K562 (cell line): ENCODE results near the gene TAOK2. TPM values are rescaled to one million over a fixed set of nuclear protein-coding genes. Genes with fewer than 3 reads are reported as not detected.
A peak's percentile ranks its signal among the peaks of the same experiment; 100 is the strongest.

Experiments used
- DIDO1 ChIP-seq: fragments of 450-650 bp; IDR thresholded peaks from 2 replicates; pipeline ENCODE4 v1.6.1; 2016; ENCODE audit warnings: low read depth, missing biosample characterization, missing genetic modification characterization
- HBP1 ChIP-seq: fragments of 450-650 bp; formaldehyde crosslinking; IDR thresholded peaks from 2 replicates; pipeline ENCODE4 v1.4.0; 2022; ENCODE audit warnings: missing genetic modification characterization
- HES1 ChIP-seq: fragments of 450-650 bp; IDR thresholded peaks from 2 replicates; pipeline ENCODE4 v1.6.1; 2016; ENCODE audit warnings: low read depth, mild to moderate bottlenecking, moderate library complexity
- MLX ChIP-seq, 2 experiments: fragments of 450-650 bp in 1 of 2; sonication (generic) in 1 of 2; formaldehyde crosslinking; conservative IDR thresholded peaks; 2 replicates each; pipeline versions ENCODE4 v1.4.0 to v1.8.1; 2020 to 2022; ENCODE audit warnings: mild to moderate bottlenecking in 1 of 2, missing genetic modification reagents in 1 of 2
- MNT ChIP-seq, 2 experiments: fragments of 450-650 bp; conservative IDR thresholded peaks; 2 replicates each; pipeline ENCODE4 v1.6.1; 2017; ENCODE audit warnings: mild to moderate bottlenecking in 2 of 2, moderate library complexity in 2 of 2
- RREB1 ChIP-seq: fragments of 250-450 bp; sonication (Bioruptor Pico); IDR thresholded peaks from 2 replicates; pipeline ENCODE4 v1.4.0; 2020
- SIN3A ChIP-seq, 2 experiments: fragments of 150-350 bp in 1 of 2; IDR thresholded peaks; 2 replicates each; pipeline ENCODE4 v1.6.1; 2011 to 2016; ENCODE audit warnings: borderline replicate concordance in 2 of 2, low read depth in 2 of 2, low read length in 2 of 2, mild to moderate bottlenecking in 2 of 2, moderate library complexity in 2 of 2; ENCODE audit not compliant: control insufficient read depth in 1 of 2
- SRSF1 ChIP-seq: fragments of 200-400 bp; formaldehyde crosslinking; IDR thresholded peaks from 2 replicates; pipeline ENCODE4 v1.6.1; 2017; ENCODE audit warnings: mild to moderate bottlenecking, low read depth, low read length, moderate library complexity
- TFAP4 ChIP-seq: sonication (generic); formaldehyde crosslinking; IDR thresholded peaks from 2 replicates; pipeline ENCODE4 v1.8.0; 2022; ENCODE audit warnings: missing genetic modification reagents, mild to moderate bottlenecking, moderate library complexity, borderline replicate concordance
- ZEB2 ChIP-seq: fragments of 450-650 bp; IDR thresholded peaks from 2 replicates; pipeline ENCODE4 v1.6.1; 2016
- ZNF232 ChIP-seq: sonication (generic); formaldehyde crosslinking; IDR thresholded peaks from 2 replicates; pipeline ENCODE4 v1.8.0; 2022; ENCODE audit warnings: mild to moderate bottlenecking, missing genetic modification reagents
- ZNF551 ChIP-seq: fragments of 250-450 bp; sonication (Bioruptor Pico); IDR thresholded peaks from 2 replicates; pipeline ENCODE4 v1.5.0; 2021; ENCODE audit warnings: mild to moderate bottlenecking, moderate library complexity
- ZNF717 ChIP-seq: fragments of 250-450 bp; sonication (Bioruptor Pico); IDR thresholded peaks from 2 replicates; pipeline ENCODE4 v1.5.0; 2021
- polyA plus RNA-seq, 8 experiments: library from polyadenylated mRNA; depleted of rRNA in 4 of 8; stranded (reverse) in 5 of 8; unstranded in 3 of 8; fragments of >200 nt; fragmentation: Nextera tagmentation in 2 of 8; fragmentation: Illumina TruSeq in 1 of 8; extraction: Ambion mirVana in 2 of 8; extraction: Trizol in 1 of 8; gene quantifications; 2 replicates each; pipeline versions ENCODE4 v1.2.1 to v1.2.3, GENCODE V29; 2011 to 2014; ENCODE audit warnings: inconsistent platforms in 1 of 8, missing spikeins in 1 of 8
- total RNA-seq, 7 experiments: library from RNA; depleted of rRNA in 6 of 7; stranded (reverse); fragments of >200 nt in 6 of 7; fragmentation: Illumina TruSeq in 2 of 7; extraction: Trizol in 2 of 7; gene quantifications; 2 replicates each; pipeline versions ENCODE4 v1.2.1 to v1.2.3, GENCODE V29; 2011 to 2021; ENCODE audit warnings: low replicate concordance in 1 of 7

TAOK2 gene
- total and polyA plus RNA-seq, 9 of the 15 experiments (the other 6 are each of a cell fraction or from before 2014, with no cell fraction given) = 0.10 to 41.8 (median 13.7) TPM

- TF ChIP-seq RREB1 (CRISPR knock-in tag) = no peak
- peak; percentile 86 for TF ChIP-seq TFAP4 (CRISPR knock-in tag)
- no peak for TF ChIP-seq ZNF551 (CRISPR knock-in tag)
- no peak for TF ChIP-seq ZNF717 (CRISPR knock-in tag)
- TF ChIP-seq MLX (CRISPR knock-in tag; conservative IDR thresholded peaks at IDR 0.05) = no peak
- no peak for TF ChIP-seq HBP1 (CRISPR knock-in tag)
- peak; percentile 58; the same call in 1 of the 2 replicates for TF ChIP-seq ZEB2
- TF ChIP-seq ZNF232 (CRISPR knock-in tag) = no peak
- no peak; the same call in 1 of the 2 replicates for TF ChIP-seq HES1
- no peak for TF ChIP-seq DIDO1
- TF ChIP-seq MNT (conservative IDR thresholded peaks at IDR 0.05) = no peak
- TF ChIP-seq SIN3A (IDR thresholded peaks at IDR 0.05; ENCODE audit: borderline replicate concordance in 2 of 2, control insufficient read depth in 1 of 2, low read depth in 2 of 2, low read length in 2 of 2) = no peak
- TF ChIP-seq SRSF1 = no peak
Observed at GRCh38 chr16:29943846-29944799, 29.5 kb upstream of the TAOK2 start (continued).
